NCI-H1417 (cell line): Measurements from ENCODE around the gene SLC2A14.
"Not testable (repeated sequence)": the region's sequence is repeated elsewhere in the genome, so short reads cannot be mapped to it uniquely, and the experiment has no call there.

Experiments
- DNase-seq, 3 experiments: peaks; one replicate each; lab custom pipeline; 2025; lab: John Stamatoyannopoulos, UW

SLC2A14 gene

GRCh38 chr12:7834701-7835100, 38.0 kb downstream of the SLC2A14 start:
- no peak for DNase-seq

GRCh38 chr12:7833831-7834230, 38.9 kb downstream of the SLC2A14 start:
- no peak for DNase-seq

DNA sequence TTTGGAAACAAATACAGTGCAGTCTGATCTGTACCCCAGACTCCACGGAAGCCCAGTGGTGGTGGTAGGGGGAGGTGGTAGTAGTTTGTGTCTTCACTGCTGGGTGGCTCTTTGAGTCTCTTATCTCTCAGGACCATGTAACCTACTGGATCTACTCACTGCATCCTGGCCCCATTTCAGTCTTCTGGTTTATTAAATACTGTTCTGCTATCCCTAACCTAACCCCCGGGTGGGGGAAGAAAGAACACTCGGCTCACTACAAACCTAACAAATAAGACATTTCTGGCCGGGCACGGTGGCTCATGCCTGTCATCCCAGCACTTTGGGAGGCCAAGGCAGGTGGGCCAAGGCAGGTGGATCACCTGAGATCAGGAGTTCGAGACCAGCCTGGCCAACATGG, 39.5 kb downstream of the SLC2A14 start:
- not testable (repeated sequence) for DNase-seq

DNA sequence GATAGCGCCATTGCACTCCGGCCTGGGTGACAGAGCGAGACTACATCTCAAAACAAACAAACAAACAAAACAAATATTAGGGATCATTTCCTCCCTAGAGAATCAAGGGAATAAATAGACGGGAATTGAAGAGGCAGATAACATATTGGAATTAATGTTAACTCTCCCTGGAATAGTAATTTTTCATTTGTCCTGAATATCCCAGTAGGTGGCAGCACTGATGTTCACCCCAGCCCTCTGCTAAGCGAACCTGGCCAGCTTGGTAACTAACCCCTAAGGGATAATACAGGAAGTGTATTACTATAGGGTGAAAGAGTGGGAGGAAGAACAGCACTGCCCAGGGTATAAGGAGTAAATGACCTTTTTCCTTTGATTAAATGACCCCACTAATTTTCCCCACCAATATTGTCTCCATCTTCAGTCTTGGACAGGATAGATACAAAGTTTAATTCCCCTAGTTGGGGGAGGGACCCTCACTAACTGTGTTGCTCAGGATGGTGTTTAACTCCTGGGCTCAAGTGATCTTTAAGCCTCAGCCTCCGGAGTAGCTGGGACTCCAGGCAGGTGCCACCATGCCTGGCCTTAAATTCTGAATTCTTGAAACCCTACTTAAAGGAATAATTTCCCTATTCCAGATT, 40.5 kb downstream of the SLC2A14 start:
- DNase-seq = peak in 2 of 3 experiments; percentile 1 to 14

DNA sequence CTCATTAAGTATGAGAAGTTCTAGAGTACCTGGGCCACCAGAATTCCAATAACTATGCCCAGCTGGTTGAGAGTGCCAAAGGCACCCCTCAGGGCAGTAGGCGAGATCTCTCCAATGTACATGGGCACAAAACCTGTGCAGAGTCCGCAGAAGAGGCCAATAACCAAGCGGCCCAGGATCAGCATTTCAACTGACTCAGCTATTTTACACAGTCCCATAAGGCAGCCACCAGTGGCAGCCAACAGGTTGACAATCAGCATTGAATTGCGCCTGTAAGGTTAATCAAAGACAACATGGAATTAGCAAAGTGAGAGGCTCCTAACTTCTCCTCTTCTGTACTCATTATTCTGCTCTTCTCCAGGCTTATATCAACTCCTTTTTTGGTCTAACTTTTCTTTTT, 43.0 kb downstream of the SLC2A14 start:
- DNase-seq = not testable (repeated sequence)

DNA sequence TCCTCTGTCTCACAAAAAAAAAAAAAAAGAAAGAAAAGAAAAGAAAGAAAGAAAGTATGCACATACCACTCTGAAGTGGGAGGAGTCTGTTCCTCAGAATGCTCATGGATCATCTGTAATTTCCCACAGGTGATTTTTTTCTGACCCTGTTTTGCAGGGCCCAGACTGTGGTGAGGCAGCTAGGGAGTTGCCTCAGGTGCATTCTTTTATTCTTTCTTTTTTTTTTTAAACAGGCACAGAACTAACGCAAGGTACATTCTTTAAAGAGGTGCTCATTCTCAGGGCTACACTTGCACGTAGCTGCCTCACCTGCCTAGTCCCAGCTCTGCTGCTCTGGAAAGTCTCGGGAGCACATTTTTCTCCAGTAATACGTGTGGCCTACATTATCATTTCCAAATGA, 47.0 kb downstream of the SLC2A14 start:
- not testable (repeated sequence) for DNase-seq

GRCh38 chr12:7806863-7807487, 65.7 kb downstream of the SLC2A14 start:
- DNase-seq = peak; percentile 19 to 54 (median 20)

DNA sequence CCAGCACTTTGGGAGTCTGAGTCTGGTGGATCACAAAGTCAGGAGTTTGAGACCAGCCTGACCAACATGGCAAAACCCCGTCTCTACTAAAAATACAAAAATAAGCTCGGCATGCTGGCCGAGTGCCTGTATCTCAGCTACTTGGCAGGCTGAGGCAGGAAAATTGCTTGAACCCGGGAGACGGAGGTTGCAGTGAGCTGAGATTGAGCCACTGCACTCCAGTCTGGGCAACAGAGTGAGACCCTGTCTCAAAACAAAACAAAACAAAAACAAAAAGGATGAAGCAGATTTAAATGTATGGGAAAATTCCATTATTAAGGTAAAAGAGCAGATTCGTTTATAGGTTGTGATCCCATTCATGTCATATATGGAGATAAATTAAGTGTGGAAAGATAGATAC, 66.4 kb downstream of the SLC2A14 start:
- DNase-seq = not testable (repeated sequence)

DNA sequence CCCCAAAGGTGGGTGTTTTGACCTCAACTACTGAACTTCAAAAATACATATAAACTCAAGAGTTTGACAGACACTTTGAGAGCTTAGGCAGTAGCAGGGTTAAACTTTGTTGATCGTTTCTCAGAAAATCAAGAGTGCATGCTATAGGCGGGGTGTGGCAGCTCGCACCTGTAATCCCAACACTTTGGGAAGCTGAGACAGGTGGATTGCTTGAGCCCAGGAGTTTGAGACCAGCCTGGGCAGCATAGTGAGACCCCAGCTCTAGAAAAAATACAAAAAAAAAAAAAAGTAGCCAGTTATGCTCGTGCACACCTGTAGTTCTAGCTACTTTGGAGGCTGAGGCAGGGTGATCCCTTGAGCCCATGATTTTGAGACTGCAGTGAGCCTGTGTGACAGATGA, 71.3 kb downstream of the SLC2A14 start:
- no peak for DNase-seq

DNA sequence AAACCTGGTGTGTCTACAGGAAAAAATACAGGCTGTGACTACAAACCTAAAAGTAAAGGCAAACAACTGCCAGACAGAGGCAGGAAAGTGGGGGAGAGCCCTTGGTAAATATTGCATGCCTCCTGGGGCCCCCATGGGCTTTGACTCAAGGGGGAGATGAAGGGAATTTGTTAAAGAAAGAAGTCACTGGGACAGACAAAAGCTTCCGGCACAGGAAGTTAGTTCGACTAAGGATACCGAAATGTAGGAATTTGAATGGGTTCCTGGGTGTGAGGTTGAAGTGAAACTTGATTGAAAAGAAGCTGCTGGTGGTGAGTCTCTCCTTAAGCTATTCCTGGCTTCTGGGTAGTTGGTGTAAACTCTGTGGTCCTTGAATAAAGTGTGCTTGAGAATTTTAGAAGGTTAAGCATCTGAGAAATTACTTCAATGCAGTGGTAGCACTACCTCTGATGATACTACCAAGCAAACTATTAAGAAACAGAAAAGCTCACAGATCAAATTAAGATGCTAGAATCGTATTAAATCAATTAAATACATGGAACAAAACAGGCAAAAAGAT, 73.9 kb downstream of the SLC2A14 start:
- not testable (repeated sequence) for DNase-seq

DNA sequence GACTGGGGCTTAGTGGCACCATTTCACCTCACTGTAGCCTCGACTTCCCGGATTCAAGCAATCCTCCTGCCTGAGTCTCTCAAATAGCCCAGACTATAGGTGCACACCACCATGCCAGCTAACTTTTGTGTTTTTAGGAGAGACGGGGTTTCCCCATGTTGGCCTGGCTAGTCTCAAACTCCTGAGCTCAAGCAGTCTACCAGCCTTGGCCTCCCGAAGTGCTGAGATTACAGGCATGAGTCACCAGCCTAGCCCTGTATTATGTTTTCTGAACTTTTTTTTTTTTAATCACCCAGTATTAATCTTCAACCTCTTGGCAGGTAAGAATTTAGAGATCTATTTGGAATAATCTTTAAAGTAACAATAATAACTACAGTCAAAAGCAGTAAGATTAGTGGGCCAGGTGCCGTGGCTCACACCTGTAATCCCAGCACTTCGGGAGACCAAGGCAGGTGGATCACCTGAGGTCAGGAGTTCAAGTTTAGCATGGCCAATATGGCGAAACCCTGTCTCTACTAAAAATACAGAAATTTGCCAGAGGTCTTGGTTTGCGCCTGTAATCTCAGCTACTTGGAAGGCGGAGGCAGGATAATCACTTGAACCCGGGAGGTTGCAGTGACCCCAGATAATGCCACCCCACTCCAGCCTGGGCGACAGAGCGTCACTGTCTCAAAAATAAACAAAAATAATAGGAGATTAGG, 74.9 kb downstream of the SLC2A14 start:
- DNase-seq = no peak

DNA sequence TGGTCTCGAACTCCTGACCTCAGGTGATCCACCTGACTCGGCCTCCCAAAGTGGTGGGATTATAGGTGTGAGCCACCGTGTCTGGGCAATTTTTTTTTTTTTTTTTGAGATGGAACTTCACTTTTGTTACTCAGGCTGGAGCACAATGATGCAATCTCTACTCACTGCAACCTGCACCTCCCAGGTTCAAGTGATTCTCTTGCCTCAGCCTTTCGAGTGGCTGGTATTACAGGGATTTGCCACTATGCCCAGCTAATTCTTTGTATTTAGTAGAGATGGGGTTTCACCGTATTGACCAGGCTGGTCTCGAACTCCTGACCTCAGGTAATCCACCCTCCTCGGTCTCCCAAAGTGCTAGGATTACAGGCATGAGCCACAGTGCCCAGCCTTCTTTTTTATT, 75.4 kb downstream of the SLC2A14 start:
- DNase-seq = not testable (repeated sequence)

GRCh38 chr12:7793211-7793610, 79.5 kb downstream of the SLC2A14 start:
- DNase-seq = no peak

DNA sequence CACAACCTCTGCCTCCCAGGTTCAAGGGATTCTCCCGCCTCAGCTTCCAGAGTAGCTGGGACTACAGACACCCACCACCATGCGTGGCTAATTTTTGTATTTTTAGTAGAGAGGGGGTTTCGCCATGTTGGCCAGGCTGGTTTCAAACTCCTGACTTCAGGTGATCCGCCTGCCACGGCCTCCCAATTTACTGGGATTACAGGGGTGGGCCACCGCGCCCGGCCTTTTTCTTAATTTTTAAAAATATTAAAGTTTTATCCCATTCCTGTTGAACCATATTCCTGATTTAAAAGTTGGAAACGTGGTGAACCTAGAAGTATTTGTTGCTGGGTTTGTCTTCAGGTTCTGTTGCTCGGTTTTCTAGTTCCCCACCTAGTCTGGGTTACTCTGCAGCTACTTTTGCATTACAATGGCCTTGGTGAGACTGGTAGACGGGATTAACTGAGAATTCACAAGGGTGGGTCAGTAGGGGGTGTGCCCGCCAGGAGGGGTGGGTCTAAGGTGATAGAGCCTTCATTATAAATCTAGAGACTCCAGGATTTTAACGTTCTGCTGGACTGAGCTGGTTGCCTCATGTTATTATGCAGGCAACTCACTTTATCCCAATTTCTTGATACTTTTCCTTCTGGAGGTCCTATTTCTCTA, 83.7 kb downstream of the SLC2A14 start, which contains the start of gene NANOG:
NANOG (plus strand) TSS at position 519 of the 645 bp plus-strand sequence. CDS start 213 bp downstream, outside the sequence.
- not testable (repeated sequence) for DNase-seq

GRCh38 chr12:7788294-7788660, 84.4 kb downstream of the SLC2A14 start:
- no peak for DNase-seq

DNA sequence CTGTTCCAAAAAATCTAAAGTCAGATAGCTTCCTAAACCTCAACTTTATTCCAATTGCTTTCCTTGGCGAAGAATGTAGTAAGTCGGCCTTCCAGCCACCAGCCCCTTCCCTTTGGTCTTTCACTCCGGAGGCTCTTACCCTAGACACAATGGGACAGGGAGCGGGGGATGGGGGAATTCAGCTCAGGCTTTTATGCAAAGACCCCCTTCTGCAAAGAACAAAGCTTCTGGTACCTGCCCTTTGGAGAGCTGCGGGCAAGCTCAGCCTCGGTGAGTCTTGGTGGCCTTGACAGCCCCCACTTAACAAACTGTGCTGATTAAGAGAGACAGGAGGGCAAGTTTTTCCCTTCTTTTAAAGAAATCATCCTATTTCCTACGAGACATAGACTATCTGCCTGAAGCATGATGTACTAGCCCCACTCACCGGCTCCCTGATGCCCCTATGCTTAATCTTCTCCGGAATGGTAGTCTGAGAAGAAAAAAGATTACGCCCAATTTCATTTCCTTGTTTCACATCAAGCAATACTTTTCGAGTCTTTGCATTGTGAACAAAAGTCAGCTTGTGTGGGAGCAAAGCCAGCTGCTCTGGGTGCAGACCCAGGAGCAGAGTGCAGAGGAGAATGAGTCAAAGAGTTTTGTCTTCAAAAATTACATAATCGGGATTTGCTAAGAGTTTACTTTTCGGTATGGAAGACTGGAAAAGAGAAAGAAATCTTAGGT, 85.0 kb downstream of the SLC2A14 start:
- no peak for DNase-seq

GRCh38 chr12:7784701-7785100, 88.0 kb downstream of the SLC2A14 start:
- no peak for DNase-seq

DNA sequence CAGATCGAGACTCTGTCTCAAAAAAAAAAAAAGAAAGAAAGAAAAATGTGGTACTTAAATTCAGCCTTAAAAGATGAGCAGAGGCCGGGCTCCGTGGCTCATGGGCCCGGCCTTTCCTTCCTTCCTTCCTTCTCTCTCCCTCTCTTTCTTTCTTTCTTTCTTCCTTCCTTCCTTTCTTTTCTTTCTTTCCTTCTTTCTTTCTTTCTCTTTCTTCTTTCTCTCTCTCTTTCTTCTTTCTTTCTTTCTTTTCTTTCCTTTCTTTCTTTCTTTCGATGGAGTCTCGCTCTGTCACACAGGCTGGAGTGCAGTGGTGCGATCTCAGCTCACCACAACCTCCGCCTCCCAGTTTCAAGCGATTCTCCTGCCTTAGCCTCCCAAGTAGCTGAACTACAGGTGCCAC, 89.3 kb downstream of the SLC2A14 start:
- DNase-seq = not testable (repeated sequence)

- DNase-seq = no peak
These were observed 90.7 kb downstream of the SLC2A14 start for GRCh38 chr12:7782055-7782454.

GRCh38 chr12:7781274-7781673, 91.4 kb downstream of the SLC2A14 start:
- DNase-seq = no peak

DNA sequence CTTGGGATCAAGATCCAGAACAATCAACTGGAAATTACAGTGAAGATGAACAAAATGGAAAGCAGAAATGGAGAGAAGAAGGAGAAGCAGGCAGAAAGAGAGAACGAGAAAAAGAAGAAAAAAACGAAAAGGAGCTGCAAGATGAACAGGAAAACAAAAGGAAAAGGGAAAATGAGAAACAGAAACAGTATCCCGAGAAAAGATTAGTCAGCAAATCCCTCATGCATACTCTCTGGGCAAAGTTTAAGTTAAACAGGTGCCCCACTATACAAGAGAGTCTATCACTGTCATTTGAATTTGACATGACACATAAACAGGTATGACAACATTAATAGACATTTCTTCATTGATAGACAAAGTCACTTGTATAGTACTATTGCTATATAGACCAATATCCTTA, 102.7 kb downstream of the SLC2A14 start:
- DNase-seq = no peak
